ENCODE data around the gene CCDC121.

CCDC121 gene

DNA sequence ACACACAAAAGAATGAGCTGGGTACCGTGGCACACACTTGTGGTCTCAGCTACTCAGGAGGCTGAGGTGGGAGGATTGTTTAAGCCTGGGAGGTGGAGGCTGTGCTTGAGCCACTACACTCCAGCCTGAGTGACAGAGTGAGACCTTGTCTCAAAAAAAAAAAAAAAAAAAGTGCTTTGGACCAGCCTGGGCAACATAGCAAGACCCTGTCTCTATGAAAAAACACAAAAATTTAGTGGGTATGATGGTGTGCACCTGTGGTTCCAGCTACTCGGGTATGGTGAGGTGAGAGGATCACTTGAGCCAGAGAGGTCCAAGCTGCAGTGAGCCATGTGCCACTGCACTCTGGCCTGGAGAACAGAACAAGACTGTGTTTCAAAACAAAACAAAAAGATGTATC, 35.6 kb downstream of the CCDC121 start:
- TF ChIP-seq ZFP3 (CRISPR knock-in tag; IDR thresholded peaks at IDR 0.05) (no peak), ZC3H10 (CRISPR knock-in tag; IDR thresholded peaks at IDR 0.05) (no peak)
- TF ChIP-seq, protein P1, sequence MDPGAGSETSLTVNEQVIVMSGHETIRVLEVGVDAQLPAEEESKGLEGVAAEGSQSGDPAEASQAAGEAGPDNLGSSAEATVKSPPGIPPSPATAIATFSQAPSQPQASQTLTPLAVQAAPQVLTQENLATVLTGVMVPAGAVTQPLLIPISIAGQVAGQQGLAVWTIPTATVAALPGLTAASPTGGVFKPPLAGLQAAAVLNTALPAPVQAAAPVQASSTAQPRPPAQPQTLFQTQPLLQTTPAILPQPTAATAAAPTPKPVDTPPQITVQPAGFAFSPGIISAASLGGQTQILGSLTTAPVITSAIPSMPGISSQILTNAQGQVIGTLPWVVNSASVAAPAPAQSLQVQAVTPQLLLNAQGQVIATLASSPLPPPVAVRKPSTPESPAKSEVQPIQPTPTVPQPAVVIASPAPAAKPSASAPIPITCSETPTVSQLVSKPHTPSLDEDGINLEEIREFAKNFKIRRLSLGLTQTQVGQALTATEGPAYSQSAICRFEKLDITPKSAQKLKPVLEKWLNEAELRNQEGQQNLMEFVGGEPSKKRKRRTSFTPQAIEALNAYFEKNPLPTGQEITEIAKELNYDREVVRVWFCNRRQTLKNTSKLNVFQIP (CRISPR knock-in tag; IDR thresholded peaks at IDR 0.05; ENCODE audit: borderline replicate concordance, low read depth), result no peak
- ATAC-seq, result no peak

DNA sequence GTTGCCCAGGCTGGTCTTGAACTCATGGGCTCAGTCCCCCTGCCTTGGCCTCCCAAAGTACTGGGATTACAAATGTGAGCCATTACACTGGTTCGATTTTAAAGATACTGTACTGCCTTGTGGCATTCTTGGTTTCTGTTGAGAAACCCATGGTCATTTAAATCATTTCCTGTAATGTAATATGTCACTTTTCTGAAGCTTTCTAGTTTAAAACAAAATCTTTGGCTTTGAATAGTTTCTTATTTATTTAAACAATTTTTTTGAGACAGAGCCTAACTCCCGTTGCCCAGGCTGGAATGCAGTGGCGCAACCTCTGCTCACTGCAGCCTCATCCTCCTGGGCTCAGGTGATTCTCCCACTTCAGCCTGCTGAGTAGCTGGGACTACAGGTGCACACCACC, 37.1 kb downstream of the CCDC121 start:
- no peak for ATAC-seq
- TF ChIP-seq SNAI2 (CRISPR knock-in tag; IDR thresholded peaks at IDR 0.05) (no peak), TOX (CRISPR knock-in tag; IDR thresholded peaks at IDR 0.05; ENCODE audit: borderline replicate concordance) (no peak), ZFP30 (CRISPR knock-in tag; IDR thresholded peaks at IDR 0.05) (no peak), OSR1 (CRISPR knock-in tag; IDR thresholded peaks at IDR 0.05) (no peak), ISL1 (CRISPR knock-in tag; IDR thresholded peaks at IDR 0.05) (no peak), GLIS3 (CRISPR knock-in tag; IDR thresholded peaks at IDR 0.05) (no peak), ZNF8 (CRISPR knock-in tag; IDR thresholded peaks at IDR 0.05) (no peak), CSDC2 (CRISPR knock-in tag; IDR thresholded peaks at IDR 0.05) (no peak), RARB (CRISPR knock-in tag; IDR thresholded peaks at IDR 0.05) (no peak), ZNF70 (CRISPR knock-in tag; IDR thresholded peaks at IDR 0.05) (no peak), ESRRG (CRISPR knock-in tag; IDR thresholded peaks at IDR 0.05) (no peak), ARNTL (CRISPR knock-in tag; IDR thresholded peaks at IDR 0.05; ENCODE audit: borderline replicate concordance, low read depth) (no peak), PPARA (CRISPR knock-in tag; IDR thresholded peaks at IDR 0.05; ENCODE audit: borderline replicate concordance) (no peak)
- TF ChIP-seq, protein P2, sequence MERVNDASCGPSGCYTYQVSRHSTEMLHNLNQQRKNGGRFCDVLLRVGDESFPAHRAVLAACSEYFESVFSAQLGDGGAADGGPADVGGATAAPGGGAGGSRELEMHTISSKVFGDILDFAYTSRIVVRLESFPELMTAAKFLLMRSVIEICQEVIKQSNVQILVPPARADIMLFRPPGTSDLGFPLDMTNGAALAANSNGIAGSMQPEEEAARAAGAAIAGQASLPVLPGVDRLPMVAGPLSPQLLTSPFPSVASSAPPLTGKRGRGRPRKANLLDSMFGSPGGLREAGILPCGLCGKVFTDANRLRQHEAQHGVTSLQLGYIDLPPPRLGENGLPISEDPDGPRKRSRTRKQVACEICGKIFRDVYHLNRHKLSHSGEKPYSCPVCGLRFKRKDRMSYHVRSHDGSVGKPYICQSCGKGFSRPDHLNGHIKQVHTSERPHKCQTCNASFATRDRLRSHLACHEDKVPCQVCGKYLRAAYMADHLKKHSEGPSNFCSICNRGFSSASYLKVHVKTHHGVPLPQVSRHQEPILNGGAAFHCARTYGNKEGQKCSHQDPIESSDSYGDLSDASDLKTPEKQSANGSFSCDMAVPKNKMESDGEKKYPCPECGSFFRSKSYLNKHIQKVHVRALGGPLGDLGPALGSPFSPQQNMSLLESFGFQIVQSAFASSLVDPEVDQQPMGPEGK (CRISPR knock-in tag; IDR thresholded peaks at IDR 0.05; ENCODE audit: borderline replicate concordance), result no peak
- TF ChIP-seq, protein P1 (CRISPR knock-in tag; IDR thresholded peaks at IDR 0.05; ENCODE audit: borderline replicate concordance, low read depth), result no peak
- TF ChIP-seq, protein P3, sequence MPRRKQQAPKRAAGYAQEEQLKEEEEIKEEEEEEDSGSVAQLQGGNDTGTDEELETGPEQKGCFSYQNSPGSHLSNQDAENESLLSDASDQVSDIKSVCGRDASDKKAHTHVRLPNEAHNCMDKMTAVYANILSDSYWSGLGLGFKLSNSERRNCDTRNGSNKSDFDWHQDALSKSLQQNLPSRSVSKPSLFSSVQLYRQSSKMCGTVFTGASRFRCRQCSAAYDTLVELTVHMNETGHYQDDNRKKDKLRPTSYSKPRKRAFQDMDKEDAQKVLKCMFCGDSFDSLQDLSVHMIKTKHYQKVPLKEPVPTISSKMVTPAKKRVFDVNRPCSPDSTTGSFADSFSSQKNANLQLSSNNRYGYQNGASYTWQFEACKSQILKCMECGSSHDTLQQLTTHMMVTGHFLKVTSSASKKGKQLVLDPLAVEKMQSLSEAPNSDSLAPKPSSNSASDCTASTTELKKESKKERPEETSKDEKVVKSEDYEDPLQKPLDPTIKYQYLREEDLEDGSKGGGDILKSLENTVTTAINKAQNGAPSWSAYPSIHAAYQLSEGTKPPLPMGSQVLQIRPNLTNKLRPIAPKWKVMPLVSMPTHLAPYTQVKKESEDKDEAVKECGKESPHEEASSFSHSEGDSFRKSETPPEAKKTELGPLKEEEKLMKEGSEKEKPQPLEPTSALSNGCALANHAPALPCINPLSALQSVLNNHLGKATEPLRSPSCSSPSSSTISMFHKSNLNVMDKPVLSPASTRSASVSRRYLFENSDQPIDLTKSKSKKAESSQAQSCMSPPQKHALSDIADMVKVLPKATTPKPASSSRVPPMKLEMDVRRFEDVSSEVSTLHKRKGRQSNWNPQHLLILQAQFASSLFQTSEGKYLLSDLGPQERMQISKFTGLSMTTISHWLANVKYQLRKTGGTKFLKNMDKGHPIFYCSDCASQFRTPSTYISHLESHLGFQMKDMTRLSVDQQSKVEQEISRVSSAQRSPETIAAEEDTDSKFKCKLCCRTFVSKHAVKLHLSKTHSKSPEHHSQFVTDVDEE (CRISPR knock-in tag; IDR thresholded peaks at IDR 0.05), result no peak

DNA sequence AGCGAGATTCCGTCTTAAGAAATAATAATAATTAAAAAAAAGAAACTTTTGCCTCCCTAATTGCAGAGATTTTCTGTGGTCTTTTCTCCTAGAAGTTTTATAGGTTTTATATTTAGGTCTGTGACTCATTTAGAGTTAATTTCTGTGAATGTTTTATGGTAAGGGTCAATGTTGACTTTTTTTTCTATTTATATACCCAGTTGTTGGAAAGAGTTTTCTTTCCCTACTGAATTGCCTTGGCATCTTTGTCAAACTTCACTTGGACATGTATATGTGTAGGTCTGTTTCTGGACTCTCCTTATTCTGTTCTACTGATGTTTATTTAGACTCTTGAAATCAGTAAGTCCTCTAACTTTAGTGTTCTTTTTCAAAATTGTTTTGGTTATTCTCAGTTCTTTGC, 40.5 kb downstream of the CCDC121 start:
- ATAC-seq, result no peak
- no peak for TF ChIP-seq TOX (CRISPR knock-in tag; IDR thresholded peaks at IDR 0.05; ENCODE audit: borderline replicate concordance)
- TF ChIP-seq GLIS3 (CRISPR knock-in tag; IDR thresholded peaks at IDR 0.05), result no peak
- no peak for TF ChIP-seq ZNF70 (CRISPR knock-in tag; IDR thresholded peaks at IDR 0.05)
- TF ChIP-seq, protein P4, sequence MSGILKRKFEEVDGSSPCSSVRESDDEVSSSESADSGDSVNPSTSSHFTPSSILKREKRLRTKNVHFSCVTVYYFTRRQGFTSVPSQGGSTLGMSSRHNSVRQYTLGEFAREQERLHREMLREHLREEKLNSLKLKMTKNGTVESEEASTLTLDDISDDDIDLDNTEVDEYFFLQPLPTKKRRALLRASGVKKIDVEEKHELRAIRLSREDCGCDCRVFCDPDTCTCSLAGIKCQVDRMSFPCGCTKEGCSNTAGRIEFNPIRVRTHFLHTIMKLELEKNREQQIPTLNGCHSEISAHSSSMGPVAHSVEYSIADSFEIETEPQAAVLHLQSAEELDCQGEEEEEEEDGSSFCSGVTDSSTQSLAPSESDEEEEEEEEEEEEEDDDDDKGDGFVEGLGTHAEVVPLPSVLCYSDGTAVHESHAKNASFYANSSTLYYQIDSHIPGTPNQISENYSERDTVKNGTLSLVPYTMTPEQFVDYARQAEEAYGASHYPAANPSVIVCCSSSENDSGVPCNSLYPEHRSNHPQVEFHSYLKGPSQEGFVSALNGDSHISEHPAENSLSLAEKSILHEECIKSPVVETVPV (CRISPR knock-in tag; IDR thresholded peaks at IDR 0.05), result no peak
- TF ChIP-seq SNAI2 (CRISPR knock-in tag; IDR thresholded peaks at IDR 0.05), result no peak
- TF ChIP-seq ZFP3 (CRISPR knock-in tag; IDR thresholded peaks at IDR 0.05), result no peak
- no peak for TF ChIP-seq ARNTL (CRISPR knock-in tag; IDR thresholded peaks at IDR 0.05; ENCODE audit: borderline replicate concordance, low read depth)
- no peak for TF ChIP-seq ZNF8 (CRISPR knock-in tag; IDR thresholded peaks at IDR 0.05)
- no peak for TF ChIP-seq BACH2 (CRISPR knock-in tag; IDR thresholded peaks at IDR 0.05; ENCODE audit: borderline replicate concordance)

All from SK-N-SH treated with all-trans-retinoic acid at 6 μM for 48 hours (cell line).